K562 (cell line): ENCODE data around the gene AQP2. TPM values are rescaled to one million over a fixed set of nuclear protein-coding genes. Genes with fewer than 3 reads are reported as not detected.
A peak's percentile ranks its signal among the peaks of the same experiment; 100 is the strongest.

ENCODE experiments used
- ASH1L ChIP-seq: fragments of 450-650 bp; IDR thresholded peaks from 2 replicates; pipeline ENCODE4 v1.6.1; 2018; ENCODE audit warnings: borderline replicate concordance, mild to moderate bottlenecking, low read depth; ENCODE audit not compliant: partially characterized antibody
- CBX8 ChIP-seq: fragments of 200-600 bp; sonication (generic); IDR thresholded peaks from 2 replicates; pipeline ENCODE4 v1.6.1; 2012; ENCODE audit warnings: borderline replicate concordance, mixed run types, low read depth, mild to moderate bottlenecking, moderate library complexity, mixed read lengths, low read length, control low read depth, inconsistent platforms; ENCODE audit not compliant: poor library complexity, severe bottlenecking; ENCODE audit errors: extremely low read depth
- CREB1 ChIP-seq, 2 experiments: sonication (generic) in 1 of 2; formaldehyde crosslinking in 1 of 2; IDR thresholded peaks; 2 replicates each; pipeline versions ENCODE4 v1.6.1 to v1.8.0; 2012 to 2022; ENCODE audit warnings: inconsistent platforms in 1 of 2, mild to moderate bottlenecking in 1 of 2, missing genetic modification reagents in 1 of 2, moderate library complexity in 1 of 2
- HDAC2 ChIP-seq: fragments of 450-650 bp; IDR thresholded peaks from 2 replicates; pipeline ENCODE4 v1.6.1; 2016; ENCODE audit warnings: mild to moderate bottlenecking
- KLF13 ChIP-seq: fragments of 450-650 bp; IDR thresholded peaks from 2 replicates; pipeline ENCODE4 v1.6.1; 2016; ENCODE audit warnings: missing genetic modification characterization, low read depth, mild to moderate bottlenecking, missing compliant biosample characterization, moderate library complexity, borderline replicate concordance
- KLF16 ChIP-seq: IDR thresholded peaks from 2 replicates; pipeline ENCODE4 v1.6.1; 2016; ENCODE audit warnings: antibody characterized with exemption
- MBD2 ChIP-seq: sonication (generic); IDR thresholded peaks from 2 replicates; pipeline ENCODE4 v1.6.1; 2016; ENCODE audit warnings: low read depth, borderline replicate concordance
- RBM17 ChIP-seq: fragments of 200-400 bp; formaldehyde crosslinking; IDR thresholded peaks from 2 replicates; pipeline ENCODE4 v1.6.1; 2017; ENCODE audit warnings: low read depth, mild to moderate bottlenecking, low read length, borderline replicate concordance
- RFX7 ChIP-seq: fragments of 250-450 bp; sonication (Bioruptor Pico); IDR thresholded peaks from 2 replicates; pipeline ENCODE4 v1.5.1; 2021; ENCODE audit warnings: mild to moderate bottlenecking
- SIX5 ChIP-seq, 2 experiments: IDR thresholded peaks; 2 replicates each; pipeline ENCODE4 v1.6.1; 2011; ENCODE audit warnings: low read length in 2 of 2, borderline replicate concordance in 1 of 2, low read depth in 1 of 2, mild to moderate bottlenecking in 1 of 2, moderate library complexity in 1 of 2; ENCODE audit not compliant: insufficient read depth in 1 of 2
- ZBTB17 ChIP-seq: fragments of 450-650 bp; formaldehyde crosslinking; IDR thresholded peaks from 2 replicates; pipeline ENCODE4 v1.4.0; 2020; ENCODE audit warnings: mild to moderate bottlenecking
- ZNF717 ChIP-seq: fragments of 250-450 bp; sonication (Bioruptor Pico); IDR thresholded peaks from 2 replicates; pipeline ENCODE4 v1.5.0; 2021
- polyA plus RNA-seq, 8 experiments: library from polyadenylated mRNA; depleted of rRNA in 4 of 8; stranded (reverse) in 5 of 8; unstranded in 3 of 8; fragments of >200 nt; fragmentation: Nextera tagmentation in 2 of 8; fragmentation: Illumina TruSeq in 1 of 8; extraction: Ambion mirVana in 2 of 8; extraction: Trizol in 1 of 8; gene quantifications; 2 replicates each; pipeline versions ENCODE4 v1.2.1 to v1.2.3, GENCODE V29; 2011 to 2014; ENCODE audit warnings: inconsistent platforms in 1 of 8, missing spikeins in 1 of 8
- total RNA-seq, 7 experiments: library from RNA; depleted of rRNA in 6 of 7; stranded (reverse); fragments of >200 nt in 6 of 7; fragmentation: Illumina TruSeq in 2 of 7; extraction: Trizol in 2 of 7; gene quantifications; 2 replicates each; pipeline versions ENCODE4 v1.2.1 to v1.2.3, GENCODE V29; 2011 to 2021; ENCODE audit warnings: low replicate concordance in 1 of 7
- TF ChIP-seq, protein P1 (sequence below): fragments of 250-450 bp; sonication (Bioruptor Pico); IDR thresholded peaks from 2 replicates; pipeline ENCODE4 v1.6.1; 2021; ENCODE audit warnings: mild to moderate bottlenecking
- TF ChIP-seq, protein P2 (sequence below): sonication (generic); formaldehyde crosslinking; IDR thresholded peaks from 2 replicates; pipeline ENCODE4 v1.9.0; 2022; ENCODE audit warnings: mild to moderate bottlenecking, missing genetic modification reagents
- TF ChIP-seq, protein P3 (sequence below): fragments of 250-450 bp; sonication (Bioruptor Pico); IDR thresholded peaks from 2 replicates; pipeline ENCODE4 v1.5.0; 2021

Gene AQP2
- total and polyA plus RNA-seq, 9 of the 15 experiments (the other 6 are each of a cell fraction or from before 2014, with no cell fraction given): not detected

DNA sequence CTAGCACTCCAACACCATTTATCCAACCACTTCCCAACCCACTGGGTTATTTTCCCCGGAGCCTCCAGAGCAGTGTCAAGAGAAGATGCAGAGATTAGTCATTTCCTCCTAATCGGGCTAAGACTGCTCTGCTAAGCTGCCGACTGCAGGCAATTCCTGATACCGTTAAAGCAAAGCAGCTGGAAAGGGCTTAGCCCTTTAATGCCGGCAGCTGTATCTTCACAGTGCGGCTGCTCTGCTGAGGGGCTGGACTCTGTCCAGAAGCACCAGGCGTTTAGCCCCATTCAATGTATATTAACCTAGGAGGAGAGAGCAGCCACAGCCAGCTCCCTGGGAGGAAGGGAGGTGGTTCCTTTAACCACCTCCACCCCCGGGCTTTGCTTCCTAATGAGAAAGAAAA is 33.4 kb downstream of the AQP2 start (continued):
- no peak for TF ChIP-seq ZBTB17 (CRISPR knock-in tag)
- TF ChIP-seq HDAC2: peak; percentile 70; the same call in 1 of the 2 replicates
- TF ChIP-seq CBX8: no peak
- TF ChIP-seq SIX5 (IDR thresholded peaks at IDR 0.05; ENCODE audit: borderline replicate concordance in 1 of 2, insufficient read depth in 1 of 2, low read depth in 1 of 2, low read length in 2 of 2): no peak
- TF ChIP-seq CREB1 (IDR thresholded peaks at IDR 0.05): 0 out of 2 replicates have a peak, but pooled peaks have one; percentile 26
- no peak for TF ChIP-seq CREB1 (CRISPR knock-in tag; IDR thresholded peaks at IDR 0.05)
- no peak for TF ChIP-seq RFX7 (CRISPR knock-in tag)
- peak; percentile 84 for TF ChIP-seq KLF16
- TF ChIP-seq KLF13 (tag): no peak
- no peak for TF ChIP-seq MBD2
- no peak for TF ChIP-seq ZNF717 (CRISPR knock-in tag)
- TF ChIP-seq, protein P1, sequence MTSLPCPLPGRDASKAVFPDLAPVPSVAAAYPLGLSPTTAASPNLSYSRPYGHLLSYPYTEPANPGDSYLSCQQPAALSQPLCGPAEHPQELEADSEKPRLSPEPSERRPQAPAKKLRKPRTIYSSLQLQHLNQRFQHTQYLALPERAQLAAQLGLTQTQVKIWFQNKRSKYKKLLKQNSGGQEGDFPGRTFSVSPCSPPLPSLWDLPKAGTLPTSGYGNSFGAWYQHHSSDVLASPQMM (CRISPR knock-in tag): no peak
- TF ChIP-seq, protein P2, sequence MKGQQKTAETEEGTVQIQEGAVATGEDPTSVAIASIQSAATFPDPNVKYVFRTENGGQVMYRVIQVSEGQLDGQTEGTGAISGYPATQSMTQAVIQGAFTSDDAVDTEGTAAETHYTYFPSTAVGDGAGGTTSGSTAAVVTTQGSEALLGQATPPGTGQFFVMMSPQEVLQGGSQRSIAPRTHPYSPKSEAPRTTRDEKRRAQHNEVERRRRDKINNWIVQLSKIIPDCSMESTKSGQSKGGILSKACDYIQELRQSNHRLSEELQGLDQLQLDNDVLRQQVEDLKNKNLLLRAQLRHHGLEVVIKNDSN: no peak
- TF ChIP-seq ASH1L: no peak
- TF ChIP-seq, protein P3, sequence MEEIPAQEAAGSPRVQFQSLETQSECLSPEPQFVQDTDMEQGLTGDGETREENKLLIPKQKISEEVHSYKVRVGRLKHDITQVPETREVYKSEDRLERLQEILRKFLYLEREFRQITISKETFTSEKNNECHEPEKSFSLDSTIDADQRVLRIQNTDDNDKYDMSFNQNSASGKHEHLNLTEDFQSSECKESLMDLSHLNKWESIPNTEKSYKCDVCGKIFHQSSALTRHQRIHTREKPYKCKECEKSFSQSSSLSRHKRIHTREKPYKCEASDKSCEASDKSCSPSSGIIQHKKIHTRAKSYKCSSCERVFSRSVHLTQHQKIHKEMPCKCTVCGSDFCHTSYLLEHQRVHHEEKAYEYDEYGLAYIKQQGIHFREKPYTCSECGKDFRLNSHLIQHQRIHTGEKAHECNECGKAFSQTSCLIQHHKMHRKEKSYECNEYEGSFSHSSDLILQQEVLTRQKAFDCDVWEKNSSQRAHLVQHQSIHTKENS: no peak
- TF ChIP-seq RBM17: no peak
